Neural cell (in vitro differentiated cells): ENCODE data around the gene PPIL4. TPM values are rescaled to one million over a fixed set of nuclear protein-coding genes. Genes with fewer than 3 reads are reported as not detected.

ENCODE experiments used
- H2AFZ ChIP-seq: fragments of 200-600, 300-800 bp; sonication (generic), shearing (Covaris generic); 2 replicates; pipeline ENCODE4 v1.6.0; 2014; ENCODE audit warnings: low read depth, mild to moderate bottlenecking, antibody characterized with exemption, low read length, moderate library complexity
- H3F3A ChIP-seq: fragments of 200-600 bp; shearing (Covaris generic); 2 replicates; pipeline ENCODE4 v1.6.1; 2016; ENCODE audit warnings: mild to moderate bottlenecking, moderate library complexity, mixed read lengths, antibody characterized with exemption, low read length; ENCODE audit not compliant: insufficient read depth, poor library complexity, severe bottlenecking
- H3K27ac ChIP-seq: fragments of 200-600, 300-800 bp; sonication (generic), shearing (Covaris generic); 2 replicates; pipeline ENCODE4 v1.5.1; 2014; ENCODE audit warnings: mild to moderate bottlenecking, low read length, moderate library complexity
- H3K27me3 ChIP-seq: fragments of 300-800, 200-600 bp; sonication (generic), shearing (Covaris generic); 2 replicates; pipeline ENCODE4 v1.6.0; 2014; ENCODE audit warnings: mild to moderate bottlenecking, low read depth, low read length, moderate library complexity; ENCODE audit not compliant: insufficient read depth
- H3K36me3 ChIP-seq: fragments of 300-800, 200-600 bp; sonication (generic), shearing (Covaris generic); 2 replicates; pipeline ENCODE4 v1.5.1; 2014; ENCODE audit warnings: mild to moderate bottlenecking, antibody characterized with exemption, low read length, moderate library complexity; ENCODE audit not compliant: insufficient read depth
- H3K4me2 ChIP-seq: fragments of 300-800, 200-600 bp; sonication (generic), shearing (Covaris generic); 2 replicates; pipeline ENCODE4 v1.6.0; 2014; ENCODE audit warnings: mild to moderate bottlenecking, low read length
- H3K4me3 ChIP-seq: fragments of 300-800, 200-600 bp; sonication (generic), shearing (Covaris generic); 2 replicates; pipeline ENCODE4 v1.5.1; 2014; ENCODE audit warnings: mild to moderate bottlenecking, low read length, moderate library complexity
- H3K79me2 ChIP-seq: fragments of 200-600 bp; shearing (Covaris generic); replicated peaks from 2 replicates; pipeline ENCODE4 v1.6.0; 2014; ENCODE audit warnings: mild to moderate bottlenecking, low read length, moderate library complexity; ENCODE audit not compliant: insufficient read depth
- H3K9ac ChIP-seq: fragments of 300-800, 200-600 bp; sonication (generic), shearing (Covaris generic); 2 replicates; pipeline ENCODE4 v1.6.1; 2016; ENCODE audit warnings: mild to moderate bottlenecking, low read length, mixed read lengths
- H3K9me2 ChIP-seq: fragments of 200-600 bp; shearing (Covaris generic); 2 replicates; pipeline ENCODE4 v1.6.1; 2016; ENCODE audit warnings: mild to moderate bottlenecking, low read length, mixed read lengths; ENCODE audit not compliant: insufficient read depth
- H3K9me3 ChIP-seq: fragments of 200-600, 300-800 bp; sonication (generic), shearing (Covaris generic); 2 replicates; pipeline ENCODE4 v1.6.1; 2016; ENCODE audit warnings: mild to moderate bottlenecking, mixed run types, low read length, moderate library complexity, mixed read lengths
- H4K20me1 ChIP-seq: fragments of 200-600 bp; shearing (Covaris generic); 2 replicates; pipeline ENCODE4 v1.6.1; 2016; ENCODE audit warnings: mild to moderate bottlenecking, mixed run types; ENCODE audit not compliant: insufficient read depth
- CTCF ChIP-seq: fragments of 450-650 bp; IDR thresholded peaks from 2 replicates; pipeline ENCODE4 v1.5.1; 2014; ENCODE audit warnings: antibody characterized with exemption, mild to moderate bottlenecking, moderate library complexity; ENCODE audit not compliant: poor library complexity, severe bottlenecking
- EP300 ChIP-seq: fragments of 450-650 bp; conservative IDR thresholded peaks from 2 replicates; pipeline ENCODE4 v1.6.1; 2014; ENCODE audit warnings: antibody characterized with exemption, mild to moderate bottlenecking, moderate library complexity; ENCODE audit not compliant: poor library complexity, severe bottlenecking
- EZH2 ChIP-seq: fragments of 200-600, 300-800 bp; shearing (Covaris generic), sonication (generic); IDR thresholded peaks from 2 replicates; pipeline ENCODE4 v1.6.1; 2014; ENCODE audit warnings: antibody characterized with exemption, low read length, borderline replicate concordance, mild to moderate bottlenecking; ENCODE audit not compliant: insufficient read depth, poor library complexity, severe bottlenecking
- MXI1 ChIP-seq: fragments of 450-650 bp; conservative IDR thresholded peaks from 2 replicates; pipeline ENCODE4 v1.6.1; 2014; ENCODE audit warnings: antibody characterized with exemption, mild to moderate bottlenecking; ENCODE audit not compliant: poor library complexity, severe bottlenecking
- POLR2AphosphoS5 ChIP-seq: IDR thresholded peaks from 2 replicates; pipeline ENCODE4 v1.6.1; 2012
- RAD21 ChIP-seq: fragments of 450-650 bp; conservative IDR thresholded peaks from 2 replicates; pipeline ENCODE4 v1.6.1; 2014; ENCODE audit warnings: antibody characterized with exemption, mild to moderate bottlenecking, moderate library complexity
- REST ChIP-seq: IDR thresholded peaks from 2 replicates; pipeline ENCODE4 v1.6.1; 2012; ENCODE audit warnings: borderline replicate concordance
- SMC3 ChIP-seq: fragments of 450-650 bp; conservative IDR thresholded peaks from 2 replicates; pipeline ENCODE4 v1.6.1; 2014; ENCODE audit warnings: antibody characterized with exemption, mild to moderate bottlenecking, moderate library complexity; ENCODE audit not compliant: poor library complexity
- TAF1 ChIP-seq: IDR thresholded peaks from 2 replicates; pipeline ENCODE4 v1.6.1; 2012; ENCODE audit warnings: low read depth
- polyA plus RNA-seq: library from polyadenylated mRNA; depleted of rRNA; stranded (reverse); fragments of >200 nt; gene quantifications from 2 replicates; pipeline ENCODE4 v1.2.3, GENCODE V29; 2014

The PPIL4 gene
- polyA plus RNA-seq, 1 donor from 2014 or later = 57.2 TPM

- no peaks in the 10 kb centered on the region for H3K27me3 ChIP-seq
- no peak overlapping the region for H3K9ac ChIP-seq
- no peak overlapping the region for H3K27ac ChIP-seq
- H3K36me3 ChIP-seq = peaks cover 11% of the 10 kb centered on the region
- no peaks in the 10 kb centered on the region for H4K20me1 ChIP-seq
- no peaks in the 10 kb centered on the region for H3F3A ChIP-seq
- no peak overlapping the region for H3K4me3 ChIP-seq
- no peak overlapping the region for H3K4me2 ChIP-seq
- no peaks in the 10 kb centered on the region for H3K79me2 ChIP-seq
- no peak overlapping the region for H2AFZ ChIP-seq
- H3K9me2 ChIP-seq = no peaks in the 10 kb centered on the region
- no peaks in the 10 kb centered on the region for H3K9me3 ChIP-seq
- TF ChIP-seq POLR2AphosphoS5 (no peak), CTCF (no peak), MXI1 (no peak), RAD21 (no peak), TAF1 (no peak), EZH2 (no peak), REST (no peak), EP300 (no peak), SMC3 (no peak)
Measured at GRCh38 chr6:149515494-149515893, 30.3 kb downstream of the PPIL4 start.

- TF ChIP-seq CTCF = no peak
- TF ChIP-seq EP300 = no peak
- no peak for TF ChIP-seq SMC3
- TF ChIP-seq RAD21 = no peak
- TF ChIP-seq POLR2AphosphoS5 = no peak
- no peak for TF ChIP-seq REST
- TF ChIP-seq MXI1 = no peak
- TF ChIP-seq TAF1 = no peak
- TF ChIP-seq EZH2 = no peak
Measured at GRCh38 chr6:149513915-149514314, 31.9 kb downstream of the PPIL4 start.

More at GRCh38 chr6:149513915-149514314, 31.9 kb downstream of the PPIL4 start:
- Histone ChIP-seq H3F3A (no peaks in the 10 kb centered on the region), H3K36me3 (peaks cover 11% of the 10 kb centered on the region), H3K79me2 (no peaks in the 10 kb centered on the region), H3K27me3 (no peaks in the 10 kb centered on the region), H3K9ac (no peak overlapping the region), H3K9me2 (no peaks in the 10 kb centered on the region), H2AFZ (no peak overlapping the region), H3K27ac (no peak overlapping the region), H4K20me1 (no peaks in the 10 kb centered on the region), H3K4me3 (no peak overlapping the region), H3K9me3 (no peaks in the 10 kb centered on the region), H3K4me2 (no peak overlapping the region)
